IPS-20b (cell line): ENCODE results near the gene ABCE1.
"Not testable (repeated sequence)": the region's sequence is repeated elsewhere in the genome, so short reads cannot be mapped to it uniquely, and the experiment has no call there.

Experiments used
- H3K27ac ChIP-seq: one replicate; pipeline ENCODE4 v1.5.1; 2013; ENCODE audit warnings: low read length
- H3K27me3 ChIP-seq: 2 replicates; pipeline ENCODE4 v1.6.1; 2013; ENCODE audit warnings: mild to moderate bottlenecking, low read length, inconsistent platforms; ENCODE audit not compliant: insufficient read depth
- H3K36me3 ChIP-seq: 2 replicates; pipeline ENCODE4 v1.6.1; 2013; ENCODE audit warnings: low read depth, mild to moderate bottlenecking, inconsistent platforms, low read length, moderate library complexity; ENCODE audit not compliant: insufficient read depth
- H3K4me1 ChIP-seq: 2 replicates; pipeline ENCODE4 v1.6.1; 2013; ENCODE audit warnings: mild to moderate bottlenecking, control low read depth, inconsistent platforms, low read length, moderate library complexity; ENCODE audit not compliant: insufficient read depth
- H3K4me3 ChIP-seq: 2 replicates; pipeline ENCODE4 v1.5.1; 2013; ENCODE audit warnings: mild to moderate bottlenecking, low read length, inconsistent platforms
- H3K9ac ChIP-seq: 2 replicates; pipeline ENCODE4 v1.6.1; 2013; ENCODE audit warnings: low read depth, mild to moderate bottlenecking, inconsistent platforms, low read length, moderate library complexity
- H3K9me3 ChIP-seq: 2 replicates; pipeline ENCODE4 v1.6.1; 2013; ENCODE audit warnings: mild to moderate bottlenecking, low read depth, low read length, inconsistent platforms; ENCODE audit not compliant: insufficient read depth

ABCE1 gene

GRCh38 chr4:145107126-145107525 lies 9.0 kb downstream of the ABCE1 start:
- Histone ChIP-seq H3K9me3 (no peaks in the 10 kb centered on the region), H3K36me3 (peaks cover 81% of the 10 kb centered on the region), H3K4me1 (no peaks in the 10 kb centered on the region), H3K9ac (no peak overlapping the region), H3K4me3 (no peak overlapping the region), H3K27me3 (no peaks in the 10 kb centered on the region), H3K27ac (no peak overlapping the region)

- Histone ChIP-seq H3K4me1 (no peaks in the 10 kb centered on the region), H3K36me3 (peaks cover 91% of the 10 kb centered on the region)
Measured at GRCh38 chr4:145108128-145108527, 10.0 kb downstream of the ABCE1 start.

GRCh38 chr4:145125396-145125795 lies 27.3 kb downstream of the ABCE1 start:
- H3K27ac ChIP-seq = no peak overlapping the region
- H3K36me3 ChIP-seq = peaks cover 98% of the 10 kb centered on the region
- H3K4me1 ChIP-seq = no peaks in the 10 kb centered on the region
- no peak overlapping the region for H3K4me3 ChIP-seq
- no peak overlapping the region for H3K9ac ChIP-seq
- H3K9me3 ChIP-seq = no peaks in the 10 kb centered on the region
- H3K27me3 ChIP-seq = no peaks in the 10 kb centered on the region

More at GRCh38 chr4:145108128-145108527, 10.0 kb downstream of the ABCE1 start:
- H3K9me3 ChIP-seq = no peaks in the 10 kb centered on the region
- H3K9ac ChIP-seq = no peak overlapping the region
- H3K27me3 ChIP-seq = no peaks in the 10 kb centered on the region
- no peak overlapping the region for H3K4me3 ChIP-seq
- no peak overlapping the region for H3K27ac ChIP-seq

- Histone ChIP-seq H3K9me3 (no peaks in the 10 kb centered on the region), H3K4me3 (no peak overlapping the region), H3K9ac (no peak overlapping the region), H3K4me1 (no peaks in the 10 kb centered on the region), H3K27me3 (no peaks in the 10 kb centered on the region), H3K27ac (no peak overlapping the region), H3K36me3 (peaks cover 56% of the 10 kb centered on the region)
Measured at GRCh38 chr4:145130130-145130529, 32.0 kb downstream of the ABCE1 start.

GRCh38 chr4:145130788-145131399 lies 32.8 kb downstream of the ABCE1 start:
- Histone ChIP-seq H3K36me3 (peaks cover 48% of the 10 kb centered on the region), H3K9ac (no peak overlapping the region), H3K27me3 (no peaks in the 10 kb centered on the region), H3K4me1 (no peaks in the 10 kb centered on the region), H3K27ac (no peak overlapping the region), H3K4me3 (no peak overlapping the region), H3K9me3 (no peaks in the 10 kb centered on the region)

- H3K9me3 ChIP-seq = no peaks in the 10 kb centered on the region
- H3K9ac ChIP-seq = no peak overlapping the region
- no peak overlapping the region for H3K27ac ChIP-seq
- H3K27me3 ChIP-seq = no peaks in the 10 kb centered on the region
- H3K4me3 ChIP-seq = no peak overlapping the region
- peaks cover 42% of the 10 kb centered on the region for H3K36me3 ChIP-seq
- H3K4me1 ChIP-seq = no peaks in the 10 kb centered on the region
Measured at GRCh38 chr4:145131848-145132247, 33.7 kb downstream of the ABCE1 start.

GRCh38 chr4:145132511-145133098 lies 34.5 kb downstream of the ABCE1 start:
- no peaks in the 10 kb centered on the region for H3K9me3 ChIP-seq
- H3K27me3 ChIP-seq = no peaks in the 10 kb centered on the region
- no peak overlapping the region for H3K27ac ChIP-seq
- H3K4me3 ChIP-seq = no peak overlapping the region
- peaks cover 42% of the 10 kb centered on the region for H3K36me3 ChIP-seq
- no peak overlapping the region for H3K9ac ChIP-seq
- no peaks in the 10 kb centered on the region for H3K4me1 ChIP-seq

- H3K27ac ChIP-seq, H3K9me3 ChIP-seq, H3K9ac ChIP-seq, H3K4me3 ChIP-seq, H3K4me1 ChIP-seq, H3K27me3 ChIP-seq: not testable (repeated sequence)
- H3K36me3 ChIP-seq = peaks cover 51% of the 10 kb centered on the region
Measured at GRCh38 chr4:145136219-145136618, 38.1 kb downstream of the ABCE1 start.

GRCh38 chr4:145148980-145149379 lies 50.9 kb downstream of the ABCE1 start:
- Histone ChIP-seq H3K36me3 (peaks cover 97% of the 10 kb centered on the region), H3K9ac (no peak overlapping the region), H3K27ac (no peak overlapping the region)

GRCh38 chr4:145153181-145153903 lies 55.2 kb downstream of the ABCE1 start:
- Histone ChIP-seq H3K27me3 (no peaks in the 10 kb centered on the region), H3K4me1 (no peaks in the 10 kb centered on the region), H3K9me3 (no peaks in the 10 kb centered on the region), H3K36me3 (peaks cover 89% of the 10 kb centered on the region), H3K9ac (no peak overlapping the region), H3K4me3 (no peak overlapping the region), H3K27ac (no peak overlapping the region)

More at GRCh38 chr4:145148980-145149379, 50.9 kb downstream of the ABCE1 start:
- no peaks in the 10 kb centered on the region for H3K9me3 ChIP-seq
- H3K4me3 ChIP-seq = no peak overlapping the region
- H3K27me3 ChIP-seq = no peaks in the 10 kb centered on the region
- H3K4me1 ChIP-seq = no peaks in the 10 kb centered on the region

- H3K27ac ChIP-seq = no peak overlapping the region
- H3K36me3 ChIP-seq = peaks cover 88% of the 10 kb centered on the region
- H3K4me3 ChIP-seq = no peak overlapping the region
- no peaks in the 10 kb centered on the region for H3K4me1 ChIP-seq
- H3K27me3 ChIP-seq = no peaks in the 10 kb centered on the region
- H3K9me3 ChIP-seq = no peaks in the 10 kb centered on the region
- H3K9ac ChIP-seq = no peak overlapping the region
Measured at GRCh38 chr4:145153904-145154298, 55.8 kb downstream of the ABCE1 start.

- Histone ChIP-seq H3K9ac (no peak overlapping the region), H3K9me3 (no peaks in the 10 kb centered on the region), H3K4me3 (no peak overlapping the region), H3K4me1 (no peaks in the 10 kb centered on the region), H3K27ac (no peak overlapping the region), H3K36me3 (peaks cover 88% of the 10 kb centered on the region), H3K27me3 (no peaks in the 10 kb centered on the region)
Measured at GRCh38 chr4:145154573-145154972, 56.5 kb downstream of the ABCE1 start.
